ENCODE data around the gene PODXL. TPM values are rescaled to one million over a fixed set of nuclear protein-coding genes. Genes with fewer than 3 reads are reported as not detected.

Gene PODXL
- total and polyA plus RNA-seq, 2 of the 8 experiments (the other 6 are each of a cell fraction or from before 2014, with no cell fraction given) = 638 to 925 TPM

DNA sequence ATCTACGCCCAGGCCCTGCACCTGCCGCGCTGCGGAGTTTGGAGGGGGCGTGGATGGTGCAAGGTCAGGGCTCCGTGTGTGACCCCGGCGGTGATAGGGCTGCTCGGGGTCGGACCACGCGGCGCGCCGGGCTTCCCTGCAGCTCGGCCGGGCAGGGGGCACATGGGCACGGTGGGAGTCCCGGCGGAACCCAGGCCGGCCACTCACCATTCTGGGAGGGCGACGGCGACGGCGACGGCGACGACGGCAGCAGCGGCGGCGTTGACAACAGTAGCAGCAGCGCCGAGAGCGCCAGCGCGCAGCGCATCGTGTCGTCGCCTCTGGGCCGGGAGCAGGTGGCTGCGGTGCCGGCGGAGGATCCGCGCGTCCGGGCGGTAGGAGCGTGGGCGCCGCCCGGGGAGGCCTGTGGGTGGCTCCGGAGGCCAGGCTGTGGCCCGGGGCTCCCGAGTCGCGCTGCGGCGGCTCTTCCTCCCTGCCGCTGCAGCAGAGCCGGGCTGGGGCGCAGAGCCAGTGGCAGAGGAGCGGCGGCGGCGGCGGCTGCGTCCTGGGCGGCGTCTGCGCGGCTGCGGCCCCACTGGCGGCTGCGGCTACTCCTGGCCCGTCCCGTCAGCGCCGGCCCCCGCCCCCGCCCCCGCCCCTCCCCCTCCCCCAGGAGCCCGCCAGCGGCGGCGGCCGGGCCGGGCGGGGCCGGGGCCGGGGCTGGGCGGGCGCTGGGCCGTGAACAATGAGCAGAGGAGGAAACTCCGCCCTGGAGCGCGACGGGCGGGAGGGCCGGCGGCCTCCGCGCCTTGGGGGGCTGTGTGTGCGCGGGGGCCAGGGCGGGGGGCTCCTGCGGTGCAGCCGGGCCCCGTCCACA, at the start of gene PODXL (continued):
- TF ChIP-seq, protein P1, sequence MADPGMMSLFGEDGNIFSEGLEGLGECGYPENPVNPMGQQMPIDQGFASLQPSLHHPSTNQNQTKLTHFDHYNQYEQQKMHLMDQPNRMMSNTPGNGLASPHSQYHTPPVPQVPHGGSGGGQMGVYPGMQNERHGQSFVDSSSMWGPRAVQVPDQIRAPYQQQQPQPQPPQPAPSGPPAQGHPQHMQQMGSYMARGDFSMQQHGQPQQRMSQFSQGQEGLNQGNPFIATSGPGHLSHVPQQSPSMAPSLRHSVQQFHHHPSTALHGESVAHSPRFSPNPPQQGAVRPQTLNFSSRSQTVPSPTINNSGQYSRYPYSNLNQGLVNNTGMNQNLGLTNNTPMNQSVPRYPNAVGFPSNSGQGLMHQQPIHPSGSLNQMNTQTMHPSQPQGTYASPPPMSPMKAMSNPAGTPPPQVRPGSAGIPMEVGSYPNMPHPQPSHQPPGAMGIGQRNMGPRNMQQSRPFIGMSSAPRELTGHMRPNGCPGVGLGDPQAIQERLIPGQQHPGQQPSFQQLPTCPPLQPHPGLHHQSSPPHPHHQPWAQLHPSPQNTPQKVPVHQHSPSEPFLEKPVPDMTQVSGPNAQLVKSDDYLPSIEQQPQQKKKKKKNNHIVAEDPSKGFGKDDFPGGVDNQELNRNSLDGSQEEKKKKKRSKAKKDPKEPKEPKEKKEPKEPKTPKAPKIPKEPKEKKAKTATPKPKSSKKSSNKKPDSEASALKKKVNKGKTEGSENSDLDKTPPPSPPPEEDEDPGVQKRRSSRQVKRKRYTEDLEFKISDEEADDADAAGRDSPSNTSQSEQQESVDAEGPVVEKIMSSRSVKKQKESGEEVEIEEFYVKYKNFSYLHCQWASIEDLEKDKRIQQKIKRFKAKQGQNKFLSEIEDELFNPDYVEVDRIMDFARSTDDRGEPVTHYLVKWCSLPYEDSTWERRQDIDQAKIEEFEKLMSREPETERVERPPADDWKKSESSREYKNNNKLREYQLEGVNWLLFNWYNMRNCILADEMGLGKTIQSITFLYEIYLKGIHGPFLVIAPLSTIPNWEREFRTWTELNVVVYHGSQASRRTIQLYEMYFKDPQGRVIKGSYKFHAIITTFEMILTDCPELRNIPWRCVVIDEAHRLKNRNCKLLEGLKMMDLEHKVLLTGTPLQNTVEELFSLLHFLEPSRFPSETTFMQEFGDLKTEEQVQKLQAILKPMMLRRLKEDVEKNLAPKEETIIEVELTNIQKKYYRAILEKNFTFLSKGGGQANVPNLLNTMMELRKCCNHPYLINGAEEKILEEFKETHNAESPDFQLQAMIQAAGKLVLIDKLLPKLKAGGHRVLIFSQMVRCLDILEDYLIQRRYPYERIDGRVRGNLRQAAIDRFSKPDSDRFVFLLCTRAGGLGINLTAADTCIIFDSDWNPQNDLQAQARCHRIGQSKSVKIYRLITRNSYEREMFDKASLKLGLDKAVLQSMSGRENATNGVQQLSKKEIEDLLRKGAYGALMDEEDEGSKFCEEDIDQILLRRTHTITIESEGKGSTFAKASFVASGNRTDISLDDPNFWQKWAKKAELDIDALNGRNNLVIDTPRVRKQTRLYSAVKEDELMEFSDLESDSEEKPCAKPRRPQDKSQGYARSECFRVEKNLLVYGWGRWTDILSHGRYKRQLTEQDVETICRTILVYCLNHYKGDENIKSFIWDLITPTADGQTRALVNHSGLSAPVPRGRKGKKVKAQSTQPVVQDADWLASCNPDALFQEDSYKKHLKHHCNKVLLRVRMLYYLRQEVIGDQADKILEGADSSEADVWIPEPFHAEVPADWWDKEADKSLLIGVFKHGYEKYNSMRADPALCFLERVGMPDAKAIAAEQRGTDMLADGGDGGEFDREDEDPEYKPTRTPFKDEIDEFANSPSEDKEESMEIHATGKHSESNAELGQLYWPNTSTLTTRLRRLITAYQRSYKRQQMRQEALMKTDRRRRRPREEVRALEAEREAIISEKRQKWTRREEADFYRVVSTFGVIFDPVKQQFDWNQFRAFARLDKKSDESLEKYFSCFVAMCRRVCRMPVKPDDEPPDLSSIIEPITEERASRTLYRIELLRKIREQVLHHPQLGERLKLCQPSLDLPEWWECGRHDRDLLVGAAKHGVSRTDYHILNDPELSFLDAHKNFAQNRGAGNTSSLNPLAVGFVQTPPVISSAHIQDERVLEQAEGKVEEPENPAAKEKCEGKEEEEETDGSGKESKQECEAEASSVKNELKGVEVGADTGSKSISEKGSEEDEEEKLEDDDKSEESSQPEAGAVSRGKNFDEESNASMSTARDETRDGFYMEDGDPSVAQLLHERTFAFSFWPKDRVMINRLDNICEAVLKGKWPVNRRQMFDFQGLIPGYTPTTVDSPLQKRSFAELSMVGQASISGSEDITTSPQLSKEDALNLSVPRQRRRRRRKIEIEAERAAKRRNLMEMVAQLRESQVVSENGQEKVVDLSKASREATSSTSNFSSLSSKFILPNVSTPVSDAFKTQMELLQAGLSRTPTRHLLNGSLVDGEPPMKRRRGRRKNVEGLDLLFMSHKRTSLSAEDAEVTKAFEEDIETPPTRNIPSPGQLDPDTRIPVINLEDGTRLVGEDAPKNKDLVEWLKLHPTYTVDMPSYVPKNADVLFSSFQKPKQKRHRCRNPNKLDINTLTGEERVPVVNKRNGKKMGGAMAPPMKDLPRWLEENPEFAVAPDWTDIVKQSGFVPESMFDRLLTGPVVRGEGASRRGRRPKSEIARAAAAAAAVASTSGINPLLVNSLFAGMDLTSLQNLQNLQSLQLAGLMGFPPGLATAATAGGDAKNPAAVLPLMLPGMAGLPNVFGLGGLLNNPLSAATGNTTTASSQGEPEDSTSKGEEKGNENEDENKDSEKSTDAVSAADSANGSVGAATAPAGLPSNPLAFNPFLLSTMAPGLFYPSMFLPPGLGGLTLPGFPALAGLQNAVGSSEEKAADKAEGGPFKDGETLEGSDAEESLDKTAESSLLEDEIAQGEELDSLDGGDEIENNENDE (IDR thresholded peaks at IDR 0.05; ENCODE audit: insufficient replicate concordance, low read length) = no peak
- TF ChIP-seq SIN3A (conservative IDR thresholded peaks at IDR 0.05 in 1 of 2, IDR thresholded peaks at IDR 0.05 in 1 of 2; ENCODE audit: low read depth in 1 of 2, low read length in 2 of 2) = peak in 1 of 2 experiments; percentile 59; a peak in 2 of 4 replicates
- TF ChIP-seq GABPA (IDR thresholded peaks at IDR 0.05; ENCODE audit: borderline replicate concordance, insufficient read depth, low read length) = no peak
- TF ChIP-seq PHF8 (conservative IDR thresholded peaks at IDR 0.05; ENCODE audit: low read depth, low read length) = peak; percentile 55; the same call in 1 of the 2 replicates
- no peak for TF ChIP-seq SP2 (IDR thresholded peaks at IDR 0.05; ENCODE audit: low read length)
- TF ChIP-seq TAF1 (IDR thresholded peaks at IDR 0.05; ENCODE audit: low read depth, low read length) = 0 out of 2 replicates have a peak, but pooled peaks have one; percentile 55
- TF ChIP-seq, protein P2, sequence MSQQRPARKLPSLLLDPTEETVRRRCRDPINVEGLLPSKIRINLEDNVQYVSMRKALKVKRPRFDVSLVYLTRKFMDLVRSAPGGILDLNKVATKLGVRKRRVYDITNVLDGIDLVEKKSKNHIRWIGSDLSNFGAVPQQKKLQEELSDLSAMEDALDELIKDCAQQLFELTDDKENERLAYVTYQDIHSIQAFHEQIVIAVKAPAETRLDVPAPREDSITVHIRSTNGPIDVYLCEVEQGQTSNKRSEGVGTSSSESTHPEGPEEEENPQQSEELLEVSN (IDR thresholded peaks at IDR 0.05) = no peak
- peak; percentile 15 for TF ChIP-seq KDM4A (IDR thresholded peaks at IDR 0.05; ENCODE audit: low read depth, low read length, severe bottlenecking)

All from H1 (cell line).